Right renal pelvis (tissue), 4 donors: ENCODE data around the gene KIF4A. TPM values are rescaled to one million over a fixed set of nuclear protein-coding genes. Genes with fewer than 3 reads are reported as not detected.

ENCODE experiments used
- DNase-seq, 4 donors: peaks; one replicate each; pipeline ENCODE4 v3.0.0-alpha.2; 2013; ENCODE audit warnings: low read depth in 4 of 4, low spot score in 3 of 4, missing footprints in 1 of 4
- polyA plus RNA-seq, 4 donors: library from polyadenylated mRNA; unstranded; fragments of 120-200 nt; gene quantifications; one replicate each; pipeline ENCODE4 v1.2.1, GENCODE V29; 2013; ENCODE audit not compliant: insufficient read length in 4 of 4

Gene KIF4A
- polyA plus RNA-seq, 4 donors, result 16.1 to 17.9 (median 17.4) TPM

DNA sequence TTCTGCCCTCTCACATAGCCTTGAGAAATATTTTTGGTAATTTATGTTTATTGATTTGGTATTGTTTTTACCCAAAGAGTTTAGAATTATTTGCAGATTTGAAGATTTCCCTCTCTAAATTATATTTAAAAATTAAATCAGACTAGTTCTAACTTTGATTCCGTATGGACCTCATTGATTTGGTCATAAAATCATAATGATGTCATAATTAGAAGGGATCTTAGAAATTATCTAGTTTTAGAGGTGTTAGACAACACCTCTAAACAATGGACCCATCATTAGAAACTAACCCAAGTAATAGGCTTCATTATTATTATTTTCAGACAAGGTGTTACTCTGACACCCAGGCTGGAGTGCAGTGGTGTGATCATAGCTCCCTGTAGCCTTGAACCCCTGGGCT is 178.8 kb downstream of the KIF4A start:
- DNase-seq, result no peak

Other genes starting within 250 kb of the KIF4A start
- not detected for gene AWAT2, start 240.2 kb upstream of the KIF4A start, polyA plus RNA-seq
- under 1 TPM in 1 of 4 donors, not detected in 3; 0.05 TPM for gene OTUD6A, start 227.6 kb upstream of the KIF4A start, polyA plus RNA-seq
- gene IGBP1, start 156.7 kb upstream of the KIF4A start, polyA plus RNA-seq, result 100 to 1,000 TPM in 3 of 4 donors, 10 to 100 TPM in 1; 98.6 to 109 (median 104) TPM
- not detected for gene DGAT2L6, start 112.6 kb upstream of the KIF4A start, polyA plus RNA-seq
- under 1 TPM in 1 of 4 donors, not detected in 3; 0.10 TPM for gene AWAT1, start 55.4 kb upstream of the KIF4A start, polyA plus RNA-seq
- gene P2RY4, start 29.9 kb upstream of the KIF4A start, polyA plus RNA-seq, result under 1 TPM in 3 of 4 donors, not detected in 1; 0.18 to 0.33 (median 0.21) TPM
- gene ARR3, start 21.8 kb upstream of the KIF4A start, polyA plus RNA-seq, result under 1 TPM in 3 of 4 donors, not detected in 1; 0.54 to 0.80 (median 0.55) TPM
- gene RAB41, start 7.9 kb upstream of the KIF4A start, polyA plus RNA-seq, result 1 to 10 TPM in 1 of 4 donors, under 1 TPM in 3; 0.81 to 1.2 (median 0.94) TPM
- gene PDZD11, start 177 bp upstream of the KIF4A start, polyA plus RNA-seq, result 10 to 100 TPM; 57.5 to 60.3 (median 58.7) TPM
- gene GDPD2, start 133.2 kb downstream of the KIF4A start, polyA plus RNA-seq, result 1 to 10 TPM; 1.0 to 2.1 (median 1.5) TPM
- gene DLG3, start 154.7 kb downstream of the KIF4A start, polyA plus RNA-seq, result 10 to 100 TPM; 37.1 to 46.4 (median 44.5) TPM